ENCODE results near the gene SYTL5.

DNA sequence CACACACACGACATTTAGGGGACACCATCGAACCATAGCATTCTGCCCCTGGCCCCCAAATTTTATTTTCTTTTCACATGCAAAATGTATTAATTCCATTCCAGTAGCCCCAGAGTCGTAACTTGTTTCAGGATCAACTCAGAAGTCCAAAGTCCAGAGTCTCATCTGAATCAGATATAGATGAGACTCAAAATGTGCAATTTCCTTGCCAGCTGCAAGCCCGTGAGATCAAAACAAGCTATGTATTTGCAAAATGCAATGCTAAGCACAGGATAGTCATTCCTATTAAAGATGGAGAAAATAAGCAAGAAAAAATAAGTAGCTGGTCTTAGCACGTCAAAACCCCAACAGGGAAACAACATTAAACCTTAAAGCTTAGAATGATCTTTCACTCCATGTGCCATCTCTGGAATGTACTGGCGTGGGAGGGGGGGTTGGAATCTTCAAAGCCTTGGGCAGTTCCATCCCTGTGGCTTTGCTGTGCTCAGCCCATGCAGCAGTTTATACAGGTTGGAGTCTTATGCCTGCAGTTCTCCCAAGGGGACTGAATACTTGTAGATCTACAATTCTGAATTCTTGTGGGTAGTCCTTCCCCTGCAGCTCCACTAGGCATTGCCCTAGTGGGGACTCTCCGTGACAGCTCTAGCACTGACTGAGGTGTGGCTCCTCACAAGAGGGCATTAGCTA lies 47.7 kb upstream of the SYTL5 start:
- TF ChIP-seq, protein P1, sequence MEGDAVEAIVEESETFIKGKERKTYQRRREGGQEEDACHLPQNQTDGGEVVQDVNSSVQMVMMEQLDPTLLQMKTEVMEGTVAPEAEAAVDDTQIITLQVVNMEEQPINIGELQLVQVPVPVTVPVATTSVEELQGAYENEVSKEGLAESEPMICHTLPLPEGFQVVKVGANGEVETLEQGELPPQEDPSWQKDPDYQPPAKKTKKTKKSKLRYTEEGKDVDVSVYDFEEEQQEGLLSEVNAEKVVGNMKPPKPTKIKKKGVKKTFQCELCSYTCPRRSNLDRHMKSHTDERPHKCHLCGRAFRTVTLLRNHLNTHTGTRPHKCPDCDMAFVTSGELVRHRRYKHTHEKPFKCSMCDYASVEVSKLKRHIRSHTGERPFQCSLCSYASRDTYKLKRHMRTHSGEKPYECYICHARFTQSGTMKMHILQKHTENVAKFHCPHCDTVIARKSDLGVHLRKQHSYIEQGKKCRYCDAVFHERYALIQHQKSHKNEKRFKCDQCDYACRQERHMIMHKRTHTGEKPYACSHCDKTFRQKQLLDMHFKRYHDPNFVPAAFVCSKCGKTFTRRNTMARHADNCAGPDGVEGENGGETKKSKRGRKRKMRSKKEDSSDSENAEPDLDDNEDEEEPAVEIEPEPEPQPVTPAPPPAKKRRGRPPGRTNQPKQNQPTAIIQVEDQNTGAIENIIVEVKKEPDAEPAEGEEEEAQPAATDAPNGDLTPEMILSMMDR (IDR thresholded peaks at IDR 0.05; ENCODE audit: insufficient read depth, low read length): no peak
- TF ChIP-seq, protein P2, sequence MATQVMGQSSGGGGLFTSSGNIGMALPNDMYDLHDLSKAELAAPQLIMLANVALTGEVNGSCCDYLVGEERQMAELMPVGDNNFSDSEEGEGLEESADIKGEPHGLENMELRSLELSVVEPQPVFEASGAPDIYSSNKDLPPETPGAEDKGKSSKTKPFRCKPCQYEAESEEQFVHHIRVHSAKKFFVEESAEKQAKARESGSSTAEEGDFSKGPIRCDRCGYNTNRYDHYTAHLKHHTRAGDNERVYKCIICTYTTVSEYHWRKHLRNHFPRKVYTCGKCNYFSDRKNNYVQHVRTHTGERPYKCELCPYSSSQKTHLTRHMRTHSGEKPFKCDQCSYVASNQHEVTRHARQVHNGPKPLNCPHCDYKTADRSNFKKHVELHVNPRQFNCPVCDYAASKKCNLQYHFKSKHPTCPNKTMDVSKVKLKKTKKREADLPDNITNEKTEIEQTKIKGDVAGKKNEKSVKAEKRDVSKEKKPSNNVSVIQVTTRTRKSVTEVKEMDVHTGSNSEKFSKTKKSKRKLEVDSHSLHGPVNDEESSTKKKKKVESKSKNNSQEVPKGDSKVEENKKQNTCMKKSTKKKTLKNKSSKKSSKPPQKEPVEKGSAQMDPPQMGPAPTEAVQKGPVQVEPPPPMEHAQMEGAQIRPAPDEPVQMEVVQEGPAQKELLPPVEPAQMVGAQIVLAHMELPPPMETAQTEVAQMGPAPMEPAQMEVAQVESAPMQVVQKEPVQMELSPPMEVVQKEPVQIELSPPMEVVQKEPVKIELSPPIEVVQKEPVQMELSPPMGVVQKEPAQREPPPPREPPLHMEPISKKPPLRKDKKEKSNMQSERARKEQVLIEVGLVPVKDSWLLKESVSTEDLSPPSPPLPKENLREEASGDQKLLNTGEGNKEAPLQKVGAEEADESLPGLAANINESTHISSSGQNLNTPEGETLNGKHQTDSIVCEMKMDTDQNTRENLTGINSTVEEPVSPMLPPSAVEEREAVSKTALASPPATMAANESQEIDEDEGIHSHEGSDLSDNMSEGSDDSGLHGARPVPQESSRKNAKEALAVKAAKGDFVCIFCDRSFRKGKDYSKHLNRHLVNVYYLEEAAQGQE (IDR thresholded peaks at IDR 0.05; ENCODE audit: insufficient replicate concordance, low read depth): no peak
- TF ChIP-seq POLR2AphosphoS5 (IDR thresholded peaks at IDR 0.05; ENCODE audit: low read depth): no peak
- no peak for TF ChIP-seq SPI1 (IDR thresholded peaks at IDR 0.05; ENCODE audit: borderline replicate concordance, low read depth)

All from HL-60 (cell line).